OCI-LY7 (cell line): ENCODE data around the gene NUDT13.

ENCODE experiments used
- EZH2phosphoT487 ChIP-seq: fragments of 200-600 bp; sonication (generic); IDR thresholded peaks from 2 replicates; pipeline ENCODE4 v1.6.1; 2018; ENCODE audit warnings: low read depth, borderline replicate concordance, mild to moderate bottlenecking, mixed run types, antibody characterized with exemption, low read length, moderate library complexity, mixed read lengths
- TF ChIP-seq, protein P1 (sequence below): fragments of 200-600 bp; sonication (generic); conservative IDR thresholded peaks from 2 replicates; pipeline ENCODE4 v1.5.1; 2014; ENCODE audit warnings: mild to moderate bottlenecking, antibody characterized with exemption, low read length, moderate library complexity, mixed read lengths

DNA sequence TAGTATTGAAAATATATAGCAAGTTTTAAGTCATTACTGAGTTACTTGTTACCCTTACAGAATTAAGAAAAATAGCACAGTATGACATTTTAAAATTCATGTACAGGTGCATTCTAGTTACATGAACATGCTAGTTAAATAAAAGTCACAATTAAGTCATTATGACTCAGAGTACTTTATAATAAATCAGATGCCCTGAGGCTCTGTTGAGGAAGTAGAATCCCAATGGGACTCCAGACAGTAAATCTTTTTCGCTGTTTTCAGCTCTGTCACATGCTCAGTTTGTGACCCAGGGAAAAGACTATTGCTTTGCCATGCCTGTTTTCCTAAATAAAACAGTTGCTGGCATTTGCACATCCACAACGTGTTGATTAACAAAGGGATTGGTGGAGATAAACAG is 21.0 kb downstream of the NUDT13 start:
- TF ChIP-seq, protein P1, sequence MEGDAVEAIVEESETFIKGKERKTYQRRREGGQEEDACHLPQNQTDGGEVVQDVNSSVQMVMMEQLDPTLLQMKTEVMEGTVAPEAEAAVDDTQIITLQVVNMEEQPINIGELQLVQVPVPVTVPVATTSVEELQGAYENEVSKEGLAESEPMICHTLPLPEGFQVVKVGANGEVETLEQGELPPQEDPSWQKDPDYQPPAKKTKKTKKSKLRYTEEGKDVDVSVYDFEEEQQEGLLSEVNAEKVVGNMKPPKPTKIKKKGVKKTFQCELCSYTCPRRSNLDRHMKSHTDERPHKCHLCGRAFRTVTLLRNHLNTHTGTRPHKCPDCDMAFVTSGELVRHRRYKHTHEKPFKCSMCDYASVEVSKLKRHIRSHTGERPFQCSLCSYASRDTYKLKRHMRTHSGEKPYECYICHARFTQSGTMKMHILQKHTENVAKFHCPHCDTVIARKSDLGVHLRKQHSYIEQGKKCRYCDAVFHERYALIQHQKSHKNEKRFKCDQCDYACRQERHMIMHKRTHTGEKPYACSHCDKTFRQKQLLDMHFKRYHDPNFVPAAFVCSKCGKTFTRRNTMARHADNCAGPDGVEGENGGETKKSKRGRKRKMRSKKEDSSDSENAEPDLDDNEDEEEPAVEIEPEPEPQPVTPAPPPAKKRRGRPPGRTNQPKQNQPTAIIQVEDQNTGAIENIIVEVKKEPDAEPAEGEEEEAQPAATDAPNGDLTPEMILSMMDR: no peak
- TF ChIP-seq EZH2phosphoT487: no peak
